Astrocyte (in vitro differentiated cells and primary cell): Measurements from ENCODE around the gene INVS.

ENCODE experiments used
- CTCF ChIP-seq: IDR thresholded peaks from 2 replicates; pipeline ENCODE4 v1.5.1; 2011; ENCODE audit warnings: low read depth, mild to moderate bottlenecking, inconsistent platforms, low read length, moderate library complexity; ENCODE audit not compliant: insufficient read depth
- EZH2 ChIP-seq: IDR thresholded peaks from 2 replicates; pipeline ENCODE4 v1.6.1; 2012; ENCODE audit warnings: mild to moderate bottlenecking, low read length, inconsistent platforms; ENCODE audit not compliant: insufficient read depth

GRCh38 chr9:100190339-100190738, 91.3 kb downstream of the INVS start:
- no peak for TF ChIP-seq CTCF
- no peak for TF ChIP-seq EZH2
